HT-29 (cell line): ENCODE results near the gene CACNA1H. TPM values are rescaled to one million over a fixed set of nuclear protein-coding genes. Genes with fewer than 3 reads are reported as not detected.
"Not testable (repeated sequence)": the region's sequence is repeated elsewhere in the genome, so short reads cannot be mapped to it uniquely, and the experiment has no call there.

ENCODE experiments used
- DNase-seq: peaks from one replicate; pipeline ENCODE4 v3.0.0-alpha.2; 2015; ENCODE audit warnings: low spot score
- total RNA-seq: library from RNA; depleted of rRNA; stranded (reverse); fragments of >200 nt; shearing (Covaris generic); gene quantifications from 2 replicates; pipeline ENCODE4 v1.2.3, GENCODE V29; 2014; rRNA removed

Gene CACNA1H
- total RNA-seq, 1 experiment from 2014 or later = 0.56 TPM

- no peak for DNase-seq
These were observed 112.3 kb downstream of the CACNA1H start for GRCh38 chr16:1265090-1265630.

- DNase-seq = no peak
These were observed 112.9 kb downstream of the CACNA1H start for GRCh38 chr16:1265826-1266225.

GRCh38 chr16:1269418-1269817 is 116.5 kb downstream of the CACNA1H start:
- DNase-seq = not testable (repeated sequence)

- no peak for DNase-seq
These were observed 118.4 kb downstream of the CACNA1H start for GRCh38 chr16:1271380-1271723.

Other genes starting within 250 kb of the CACNA1H start
- 2.1 and 5.2 TPM in 2 replicates for gene LMF1, start 182.1 kb upstream of the CACNA1H start, total RNA-seq
- gene SOX8, start 171.3 kb upstream of the CACNA1H start, total RNA-seq = 0.08 and 0.61 TPM in 2 replicates
- gene SSTR5, start 80.4 kb upstream of the CACNA1H start, total RNA-seq = 1.6 and 5.1 TPM in 2 replicates
- 0.10 TPM in 1 of 2 replicates, not detected in the other for gene C1QTNF8, start 56.9 kb upstream of the CACNA1H start, total RNA-seq
- 0.31 TPM in 1 of 2 replicates, not detected in the other for gene TPSG1, start 72.2 kb downstream of the CACNA1H start, total RNA-seq
- gene TPSB2, start 77.1 kb downstream of the CACNA1H start, total RNA-seq = not detected in 2 replicates
- not detected in 2 replicates for gene TPSAB1, start 87.6 kb downstream of the CACNA1H start, total RNA-seq
- gene TPSD1, start 103.0 kb downstream of the CACNA1H start, total RNA-seq = not detected in 2 replicates
- 90.1 and 116 TPM in 2 replicates for gene UBE2I, start 156.5 kb downstream of the CACNA1H start, total RNA-seq
- 8.2 and 14.1 TPM in 2 replicates for gene BAIAP3, start 180.5 kb downstream of the CACNA1H start, total RNA-seq
- gene TSR3, start 198.8 kb downstream of the CACNA1H start, total RNA-seq = 155 and 181 TPM in 2 replicates
- gene GNPTG, start 198.8 kb downstream of the CACNA1H start, total RNA-seq = 46.6 and 50.9 TPM in 2 replicates